ENCODE data around the gene SLC7A6.

- TF ChIP-seq CTCF (conservative IDR thresholded peaks at IDR 0.05; ENCODE audit: low read length), result no peak
- TF ChIP-seq EZH2phosphoT487 (IDR thresholded peaks at IDR 0.05; ENCODE audit: borderline replicate concordance), result no peak
These were observed 42.3 kb downstream of the SLC7A6 start for GRCh38 chr16:68306633-68307032.
